ENCODE data around the gene LRRK1.

DNA sequence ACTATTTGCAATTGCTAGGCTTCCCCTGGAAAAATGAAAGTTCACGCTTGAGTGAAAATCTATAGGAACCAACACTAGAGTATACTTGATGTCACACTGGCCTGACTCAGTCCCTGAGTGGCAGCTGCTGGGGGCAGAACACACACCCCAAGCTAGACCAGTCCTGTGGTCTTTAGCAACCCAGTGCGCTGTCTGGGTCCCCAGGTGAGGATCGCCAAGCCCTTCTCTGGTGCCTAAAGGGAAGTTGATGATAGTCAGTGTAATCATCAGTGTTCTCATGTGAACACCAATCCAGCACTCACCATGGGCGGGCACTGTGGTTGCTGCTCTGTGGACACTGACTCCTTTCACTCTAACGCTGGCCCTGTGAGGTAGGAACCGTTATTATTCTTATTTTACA is 28.3 kb upstream of the LRRK1 start:
- no peak for TF ChIP-seq EZH2 (IDR thresholded peaks at IDR 0.05; ENCODE audit: borderline replicate concordance, low read depth, low read length, severe bottlenecking)
- TF ChIP-seq CTCF (IDR thresholded peaks at IDR 0.05; ENCODE audit: borderline replicate concordance, extremely low read depth, low read length, poor library complexity, severe bottlenecking) = no peak
